ENCODE data around the gene MED16.

GRCh38 chr19:897442-898039 lies 4.6 kb upstream of the MED16 start:
- no peak for TF ChIP-seq TEAD4 (CRISPR knock-in tag; IDR thresholded peaks at IDR 0.05)
- TF ChIP-seq FOXJ3 (CRISPR knock-in tag; IDR thresholded peaks at IDR 0.05; ENCODE audit: borderline replicate concordance) = no peak
- no peak for TF ChIP-seq E2F1 (CRISPR knock-in tag; IDR thresholded peaks at IDR 0.05)

All from WTC11 (cell line).